A673 (cell line): ENCODE data around the gene BTF3.

ENCODE experiments used
- EZH2 ChIP-seq: fragments of 200-600 bp; sonication (generic); IDR thresholded peaks from 2 replicates; pipeline ENCODE4 v1.6.1; 2017; ENCODE audit warnings: borderline replicate concordance, low read depth, mild to moderate bottlenecking, mixed read lengths, antibody characterized with exemption, low read length; ENCODE audit not compliant: poor library complexity, severe bottlenecking
- TF ChIP-seq, protein P1 (sequence below): fragments of 300-800, 200-600 bp; sonication (generic); conservative IDR thresholded peaks from 2 replicates; pipeline ENCODE4 v1.5.1; 2017; ENCODE audit warnings: low read depth, mild to moderate bottlenecking, antibody characterized with exemption, low read length, moderate library complexity, mixed read lengths

DNA sequence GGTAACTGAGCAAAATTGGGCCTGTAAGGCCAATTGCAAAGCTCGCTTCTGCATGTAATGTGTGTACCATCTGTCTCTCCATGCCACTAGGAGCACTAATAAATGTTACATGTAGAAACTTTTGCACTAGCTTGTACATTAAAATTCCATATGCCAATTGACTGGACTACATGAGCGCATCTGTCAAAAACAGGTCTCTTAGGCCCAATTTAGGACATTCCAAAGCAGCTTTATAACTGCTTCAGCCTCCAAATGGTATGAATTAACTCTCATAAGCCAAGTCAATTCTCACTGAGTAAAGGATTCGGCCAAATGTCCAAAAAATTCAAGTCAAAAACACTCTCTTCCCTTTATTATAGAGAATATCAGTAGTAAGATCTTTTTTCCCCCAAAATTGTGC, 26.1 kb upstream of the BTF3 start:
- TF ChIP-seq EZH2: no peak
- TF ChIP-seq, protein P1, sequence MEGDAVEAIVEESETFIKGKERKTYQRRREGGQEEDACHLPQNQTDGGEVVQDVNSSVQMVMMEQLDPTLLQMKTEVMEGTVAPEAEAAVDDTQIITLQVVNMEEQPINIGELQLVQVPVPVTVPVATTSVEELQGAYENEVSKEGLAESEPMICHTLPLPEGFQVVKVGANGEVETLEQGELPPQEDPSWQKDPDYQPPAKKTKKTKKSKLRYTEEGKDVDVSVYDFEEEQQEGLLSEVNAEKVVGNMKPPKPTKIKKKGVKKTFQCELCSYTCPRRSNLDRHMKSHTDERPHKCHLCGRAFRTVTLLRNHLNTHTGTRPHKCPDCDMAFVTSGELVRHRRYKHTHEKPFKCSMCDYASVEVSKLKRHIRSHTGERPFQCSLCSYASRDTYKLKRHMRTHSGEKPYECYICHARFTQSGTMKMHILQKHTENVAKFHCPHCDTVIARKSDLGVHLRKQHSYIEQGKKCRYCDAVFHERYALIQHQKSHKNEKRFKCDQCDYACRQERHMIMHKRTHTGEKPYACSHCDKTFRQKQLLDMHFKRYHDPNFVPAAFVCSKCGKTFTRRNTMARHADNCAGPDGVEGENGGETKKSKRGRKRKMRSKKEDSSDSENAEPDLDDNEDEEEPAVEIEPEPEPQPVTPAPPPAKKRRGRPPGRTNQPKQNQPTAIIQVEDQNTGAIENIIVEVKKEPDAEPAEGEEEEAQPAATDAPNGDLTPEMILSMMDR: no peak
